Hepatocyte (in vitro differentiated cells): ENCODE data around the gene PRPF6.

Experiments used
- EZH2 ChIP-seq: fragments of 200-600 bp; sonication (generic); IDR thresholded peaks from 2 replicates; pipeline ENCODE4 v1.6.1; 2016; ENCODE audit warnings: antibody characterized with exemption, mild to moderate bottlenecking, borderline replicate concordance
- EZH2phosphoT487 ChIP-seq: fragments of 200-600 bp; sonication (generic); IDR thresholded peaks from one replicate; pipeline ENCODE4 v1.6.1; 2018; ENCODE audit warnings: antibody characterized with exemption, mild to moderate bottlenecking, low read depth, moderate library complexity; ENCODE audit not compliant: unreplicated experiment, severe bottlenecking
- TF ChIP-seq, protein P1 (sequence below): fragments of 200-600 bp; sonication (generic); IDR thresholded peaks from 2 replicates; pipeline ENCODE4 v1.5.1; 2016; ENCODE audit warnings: antibody characterized with exemption, mild to moderate bottlenecking; ENCODE audit not compliant: poor library complexity

GRCh38 chr20:64041781-64042053, 60.8 kb downstream of the PRPF6 start:
- TF ChIP-seq, protein P1, sequence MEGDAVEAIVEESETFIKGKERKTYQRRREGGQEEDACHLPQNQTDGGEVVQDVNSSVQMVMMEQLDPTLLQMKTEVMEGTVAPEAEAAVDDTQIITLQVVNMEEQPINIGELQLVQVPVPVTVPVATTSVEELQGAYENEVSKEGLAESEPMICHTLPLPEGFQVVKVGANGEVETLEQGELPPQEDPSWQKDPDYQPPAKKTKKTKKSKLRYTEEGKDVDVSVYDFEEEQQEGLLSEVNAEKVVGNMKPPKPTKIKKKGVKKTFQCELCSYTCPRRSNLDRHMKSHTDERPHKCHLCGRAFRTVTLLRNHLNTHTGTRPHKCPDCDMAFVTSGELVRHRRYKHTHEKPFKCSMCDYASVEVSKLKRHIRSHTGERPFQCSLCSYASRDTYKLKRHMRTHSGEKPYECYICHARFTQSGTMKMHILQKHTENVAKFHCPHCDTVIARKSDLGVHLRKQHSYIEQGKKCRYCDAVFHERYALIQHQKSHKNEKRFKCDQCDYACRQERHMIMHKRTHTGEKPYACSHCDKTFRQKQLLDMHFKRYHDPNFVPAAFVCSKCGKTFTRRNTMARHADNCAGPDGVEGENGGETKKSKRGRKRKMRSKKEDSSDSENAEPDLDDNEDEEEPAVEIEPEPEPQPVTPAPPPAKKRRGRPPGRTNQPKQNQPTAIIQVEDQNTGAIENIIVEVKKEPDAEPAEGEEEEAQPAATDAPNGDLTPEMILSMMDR, result no peak
- no peak for TF ChIP-seq EZH2phosphoT487
- no peak for TF ChIP-seq EZH2
